Fibroblast of villous mesenchyme (primary cell): ENCODE measurements around the gene ETNK2. TPM values are rescaled to one million over a fixed set of nuclear protein-coding genes. Genes with fewer than 3 reads are reported as not detected.

Experiments
- DNase-seq: peaks from one replicate; pipeline ENCODE4 v3.0.0-alpha.2; 2010; ENCODE audit warnings: low read depth
- H3K4me3 ChIP-seq: 2 replicates; pipeline ENCODE4 v1.5.1; 2011; ENCODE audit warnings: low read depth, mild to moderate bottlenecking, low read length
- total RNA-seq: library from RNA; depleted of rRNA; stranded (reverse); fragments of >200 nt; gene quantifications from 2 replicates; pipeline ENCODE4 v1.2.3, GENCODE V29; 2012
- TF ChIP-seq, protein P1 (sequence below): IDR thresholded peaks from 2 replicates; pipeline ENCODE4 v1.5.1; 2012; ENCODE audit warnings: low read depth, mild to moderate bottlenecking, low read length; ENCODE audit not compliant: insufficient read depth

The ETNK2 gene
- total RNA-seq, 1 donor, result 15.5 TPM

- TF ChIP-seq, protein P1, sequence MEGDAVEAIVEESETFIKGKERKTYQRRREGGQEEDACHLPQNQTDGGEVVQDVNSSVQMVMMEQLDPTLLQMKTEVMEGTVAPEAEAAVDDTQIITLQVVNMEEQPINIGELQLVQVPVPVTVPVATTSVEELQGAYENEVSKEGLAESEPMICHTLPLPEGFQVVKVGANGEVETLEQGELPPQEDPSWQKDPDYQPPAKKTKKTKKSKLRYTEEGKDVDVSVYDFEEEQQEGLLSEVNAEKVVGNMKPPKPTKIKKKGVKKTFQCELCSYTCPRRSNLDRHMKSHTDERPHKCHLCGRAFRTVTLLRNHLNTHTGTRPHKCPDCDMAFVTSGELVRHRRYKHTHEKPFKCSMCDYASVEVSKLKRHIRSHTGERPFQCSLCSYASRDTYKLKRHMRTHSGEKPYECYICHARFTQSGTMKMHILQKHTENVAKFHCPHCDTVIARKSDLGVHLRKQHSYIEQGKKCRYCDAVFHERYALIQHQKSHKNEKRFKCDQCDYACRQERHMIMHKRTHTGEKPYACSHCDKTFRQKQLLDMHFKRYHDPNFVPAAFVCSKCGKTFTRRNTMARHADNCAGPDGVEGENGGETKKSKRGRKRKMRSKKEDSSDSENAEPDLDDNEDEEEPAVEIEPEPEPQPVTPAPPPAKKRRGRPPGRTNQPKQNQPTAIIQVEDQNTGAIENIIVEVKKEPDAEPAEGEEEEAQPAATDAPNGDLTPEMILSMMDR, result no peak
- no peak within 1 kb of the TSS for H3K4me3 ChIP-seq
- no peak for DNase-seq
These were observed 44.4 kb upstream of the ETNK2 start, which contains the start of gene KISS1 for GRCh38 chr1:204196068-204196795. TSS of gene KISS1 (minus strand) at chr1:204196491. CDS start at chr1:204192876, 3,615 bp downstream.

DNA sequence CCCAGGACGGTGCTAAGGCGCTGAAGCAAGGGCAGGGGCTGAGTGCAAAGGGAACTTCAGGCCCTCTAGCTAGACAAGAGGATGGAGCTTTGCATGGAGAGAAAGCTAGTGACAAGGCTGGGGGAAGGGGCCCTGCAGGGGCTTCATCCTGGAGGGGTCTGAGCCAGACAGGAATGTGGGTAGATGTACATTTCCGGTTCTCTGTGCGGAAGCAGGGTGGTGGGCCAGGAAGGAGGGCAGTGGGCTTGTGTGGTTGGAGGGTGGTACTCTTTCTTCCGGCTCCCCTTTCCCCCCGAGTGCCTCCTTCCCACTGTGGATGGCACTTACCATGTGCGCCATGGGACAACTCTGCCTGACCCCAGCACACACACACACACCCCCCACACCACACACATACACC is 42.9 kb upstream of the ETNK2 start:
- no peak for DNase-seq
- TF ChIP-seq, protein P1, result no peak
- no peak overlapping the region for H3K4me3 ChIP-seq

GRCh38 chr1:204194080-204194479 is 42.2 kb upstream of the ETNK2 start:
- TF ChIP-seq, protein P1, result no peak
- H3K4me3 ChIP-seq, result no peak overlapping the region
- no peak for DNase-seq

DNA sequence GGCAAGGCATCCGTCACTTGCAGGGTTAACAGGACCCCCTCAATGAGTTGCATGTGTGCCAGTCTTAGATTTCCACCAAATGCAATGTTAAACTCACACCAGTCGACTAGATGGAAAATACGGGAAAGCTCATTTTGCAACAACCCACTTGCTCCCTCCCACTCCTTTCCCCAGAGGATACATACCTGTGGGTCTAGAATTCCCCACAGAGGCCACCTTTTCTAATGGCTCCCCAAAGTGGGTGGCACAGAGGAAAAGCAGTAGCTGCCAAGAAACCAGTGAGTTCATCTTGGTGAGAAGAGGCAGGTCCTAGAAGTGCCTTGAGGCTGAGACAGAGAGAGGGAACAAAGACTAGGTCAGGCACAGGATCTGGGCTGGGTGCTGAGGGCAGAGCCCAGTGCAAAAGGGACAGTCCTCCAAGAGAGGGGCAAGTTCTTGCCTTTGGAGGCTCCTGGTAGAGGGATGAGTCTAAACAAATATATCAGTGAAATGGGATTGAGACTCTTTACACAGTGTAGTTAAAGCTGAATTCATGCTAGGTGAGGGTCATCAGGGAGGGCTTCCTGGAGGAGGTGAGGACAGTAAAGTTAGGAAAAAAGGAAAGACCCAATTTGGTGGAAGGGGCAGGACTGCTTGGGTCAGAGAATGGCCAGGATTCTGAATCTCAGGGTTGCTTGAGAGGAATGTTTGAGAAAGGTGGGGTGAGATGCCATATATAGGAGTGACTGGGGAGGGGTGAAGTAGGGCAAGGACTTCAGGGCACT is 40.9 kb upstream of the ETNK2 start:
- H3K4me3 ChIP-seq, result no peak overlapping the region
- no peak for DNase-seq
- TF ChIP-seq, protein P1, result no peak

- H3K4me3 ChIP-seq, result no peak overlapping the region
- DNase-seq, result no peak
- TF ChIP-seq, protein P1, result no peak
These were observed 40.2 kb upstream of the ETNK2 start for GRCh38 chr1:204192046-204192445.

DNA sequence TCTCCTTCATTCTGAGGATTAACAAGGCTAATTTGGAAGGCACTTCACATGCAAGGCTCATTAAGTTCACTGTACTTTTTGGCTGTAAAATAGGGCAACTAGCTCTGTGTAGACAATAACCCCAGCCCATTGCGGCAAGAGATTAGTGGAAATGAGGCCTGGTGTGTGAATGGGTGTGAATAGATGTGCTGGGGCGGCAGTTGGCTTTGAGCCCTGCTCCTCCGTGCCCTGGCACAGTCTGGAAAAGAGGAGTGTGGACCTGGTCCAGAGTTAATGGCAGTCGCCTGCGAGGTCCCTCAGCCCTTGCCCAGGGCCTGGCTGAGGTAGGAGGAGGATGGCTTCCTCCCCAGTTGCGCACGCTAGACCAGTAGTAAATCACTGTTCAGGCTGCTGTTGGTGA is 39.6 kb upstream of the ETNK2 start:
- TF ChIP-seq, protein P1, result no peak
- DNase-seq, result no peak

More for the DNA sequence above, 39.6 kb upstream of the ETNK2 start:
- H3K4me3 ChIP-seq, result no peak overlapping the region
